Fibroblast of skin of back (primary cell): ENCODE measurements around the gene NOL3.

Experiments
- DNase-seq: peaks from one replicate; pipeline ENCODE4 v3.0.0-alpha.2; 2013

Gene NOL3

GRCh38 chr16:67207249-67208091 is 37.1 kb downstream of the NOL3 start:
- peak; percentile 61 for DNase-seq

GRCh38 chr16:67208154-67208896 is 38.0 kb downstream of the NOL3 start:
- DNase-seq: no peak

- DNase-seq: no peak
These were observed 39.2 kb downstream of the NOL3 start for GRCh38 chr16:67209565-67209964.

GRCh38 chr16:67210069-67210937 is 40.0 kb downstream of the NOL3 start:
- no peak for DNase-seq

- no peak for DNase-seq
These were observed 41.3 kb downstream of the NOL3 start for GRCh38 chr16:67211674-67212073.

- no peak for DNase-seq
These were observed 42.4 kb downstream of the NOL3 start for GRCh38 chr16:67212766-67213165.

- no peak for DNase-seq
These were observed 43.1 kb downstream of the NOL3 start for GRCh38 chr16:67213197-67214019.

GRCh38 chr16:67215706-67216105 is 45.4 kb downstream of the NOL3 start:
- no peak for DNase-seq

GRCh38 chr16:67216612-67217490 is 46.5 kb downstream of the NOL3 start:
- no peak for DNase-seq

- DNase-seq: no peak
These were observed 53.7 kb downstream of the NOL3 start for GRCh38 chr16:67223992-67224391.
